CD4-positive, alpha-beta T cell (primary cell): ENCODE data around the gene HMSD. TPM values are rescaled to one million over a fixed set of nuclear protein-coding genes. Genes with fewer than 3 reads are reported as not detected.
A peak's percentile ranks its signal among the peaks of the same experiment; 100 is the strongest.

Experiments used
- ATAC-seq: fragments of 200-7000 bp; cut with Tn5 transposase; one replicate; pipeline ENCODE4 v1.10.0; 2022; ENCODE audit warnings: mild to moderate bottlenecking; ENCODE audit not compliant: poor library complexity
- CTCF ChIA-PET: fragments of 350-600 bp; sonication (Branson Sonifier 250); formaldehyde crosslinking; loops from one replicate; lab custom pipeline; 2021; ENCODE audit warnings: antibody characterized with exemption, inconsistent platforms; lab: Charles Lee
- POLR2A ChIA-PET: fragments of 350-600 bp; sonication (Branson Sonifier 250); formaldehyde crosslinking; loops from one replicate; lab custom pipeline; 2021; ENCODE audit warnings: antibody characterized with exemption, inconsistent platforms; lab: Charles Lee
- DNase-seq, 14 experiments: peaks; one replicate each; pipeline ENCODE4 v3.0.0-alpha.2; 2013 to 2020; ENCODE audit warnings: mixed read lengths in 2 of 14
- H3K27ac ChIP-seq, 2 donors: one replicate each; pipeline versions ENCODE4 v1.5.1 to v1.7.0; 2013; ENCODE audit warnings: low read length in 2 of 2, low read depth in 1 of 2, mild to moderate bottlenecking in 1 of 2
- H3K27me3 ChIP-seq, 2 experiments: 1 replicate in 1 of 2; 2 replicates in 1 of 2; pipeline versions ENCODE4 v1.6.1 to v1.7.0; 2013; ENCODE audit warnings: low read length in 2 of 2, control low read depth in 1 of 2, mild to moderate bottlenecking in 1 of 2, moderate library complexity in 1 of 2; ENCODE audit not compliant: insufficient read depth in 2 of 2, control insufficient read depth in 1 of 2
- H3K36me3 ChIP-seq: one replicate; pipeline ENCODE4 v1.6.1; 2013; ENCODE audit warnings: low read length, control low read depth; ENCODE audit not compliant: insufficient read depth
- H3K4me1 ChIP-seq: one replicate; pipeline ENCODE4 v1.6.1; 2013; ENCODE audit warnings: low read length, control low read depth; ENCODE audit not compliant: insufficient read depth
- H3K4me3 ChIP-seq: one replicate; pipeline ENCODE4 v1.5.1; 2013; ENCODE audit warnings: mild to moderate bottlenecking, low read length, moderate library complexity
- H3K9me3 ChIP-seq, 2 experiments: 1 replicate in 1 of 2; 2 replicates in 1 of 2; pipeline versions ENCODE4 v1.6.1 to v1.7.0; 2013; ENCODE audit warnings: low read length in 2 of 2, mild to moderate bottlenecking in 2 of 2, control low read depth in 1 of 2, moderate library complexity in 1 of 2; ENCODE audit not compliant: control insufficient read depth in 1 of 2, insufficient read depth in 1 of 2
- H3K27ac Mint-ChIP-seq: one replicate; pipeline ENCODE4 v1.8.0; 2020; ENCODE audit warnings: mixed read lengths
- H3K27me3 Mint-ChIP-seq: one replicate; pipeline ENCODE4 v1.8.0; 2021; ENCODE audit warnings: mixed read lengths
- H3K36me3 Mint-ChIP-seq: one replicate; pipeline ENCODE4 v1.8.0; 2021; ENCODE audit warnings: low read depth, mixed read lengths
- H3K4me1 Mint-ChIP-seq: one replicate; pipeline ENCODE4 v1.8.0; 2021; ENCODE audit warnings: low read depth, mixed read lengths
- H3K4me3 Mint-ChIP-seq: one replicate; pipeline ENCODE4 v1.8.0; 2020; ENCODE audit warnings: mild to moderate bottlenecking, mixed read lengths
- H3K9me3 Mint-ChIP-seq: one replicate; pipeline ENCODE4 v1.8.0; 2020; ENCODE audit warnings: mixed read lengths
- CTCF ChIP-seq: fragments of 200-600 bp; IDR thresholded peaks from one replicate; pipeline ENCODE4 v1.8.0; 2022; ENCODE audit warnings: antibody characterized with exemption, mild to moderate bottlenecking
- intact Hi-C, 2 experiments: fragments of 100-400 bp; cut with DNase I in 1 of 2; cut with micrococcal nuclease in 1 of 2; formaldehyde crosslinking; loops; one replicate each; pipeline versions ENCODE4 v1.15.1 to v1.9.0; 2023 to 2025; cut with DNase I, micrococcal nuclease
- total RNA-seq, 174 experiments: library from RNA in 2 of 174; stranded (reverse) in 2 of 174; gene quantifications; one replicate each; pipeline ENCODE4 v1.2.3 and lab custom pipeline; 2021 to 2026

HMSD gene
- total RNA-seq, 2 experiments from 2014 or later = not detected

GRCh38 chr18:63994783-63995399, 45.8 kb downstream of the HMSD start:
- Mint-ChIP-seq H3K4me3 (no peak overlapping the region), H3K9me3 (peaks cover 13% of the 10 kb centered on the region), H3K36me3 (peaks cover 4% of the 10 kb centered on the region), H3K27ac (no peak overlapping the region), H3K27me3 (peaks cover 10% of the 10 kb centered on the region), H3K4me1 (peaks cover 4% of the 10 kb centered on the region)
- CTCF ChIA-PET = no interaction called here
- Histone ChIP-seq H3K9me3 (peaks cover 0 to 13% of the 10 kb centered on the region in 2 experiments), H3K36me3 (no peaks in the 10 kb centered on the region), H3K4me3 (no peak overlapping the region), H3K27ac (no peak overlapping the region), H3K27me3 (no peaks in the 10 kb centered on the region), H3K4me1 (no peaks in the 10 kb centered on the region)
- POLR2A ChIA-PET = no interaction called here
- ATAC-seq (no peak), DNase-seq (peak in 12 of 14 experiments; percentile 6 to 61 (median 28))
- intact Hi-C loops = loop anchor here in 1 of 2 experiments (2.0 kb wide), 1 partner anchor 32 kb away; no protein-coding TSS in a partner anchor
- TF ChIP-seq CTCF = peak; percentile 80

DNA sequence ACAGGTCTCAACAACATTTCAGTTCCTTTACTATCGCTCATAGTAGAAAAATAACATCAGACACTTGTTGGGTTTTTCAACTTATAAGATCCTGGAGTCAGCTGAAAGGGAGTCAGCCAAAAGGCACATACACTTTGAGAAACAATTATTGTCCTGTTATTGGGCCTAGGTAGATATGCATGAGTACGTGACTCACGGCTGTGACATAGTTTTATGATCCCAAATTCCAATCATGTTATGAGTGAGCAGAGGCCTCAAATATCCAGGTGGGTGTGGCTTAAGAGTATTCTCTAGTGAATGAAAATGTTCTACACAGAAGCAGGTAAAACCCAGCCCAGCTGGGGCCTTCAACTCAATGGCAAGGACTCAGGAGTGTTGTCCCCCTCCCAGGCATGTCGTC, 47.9 kb downstream of the HMSD start:
- H3K36me3 Mint-ChIP-seq = peaks cover 4% of the 10 kb centered on the region
- H3K27me3 ChIP-seq = peaks cover 0 to 5% of the 10 kb centered on the region in 2 experiments
- peaks cover 13% of the 10 kb centered on the region for H3K9me3 Mint-ChIP-seq
- peaks cover 23% of the 10 kb centered on the region for H3K27me3 Mint-ChIP-seq
- no peak for TF ChIP-seq CTCF
- no peak overlapping the region for H3K4me3 ChIP-seq
- ChIA-PET CTCF (no interaction called here), POLR2A (no interaction called here)
- H3K4me1 Mint-ChIP-seq = peaks cover 4% of the 10 kb centered on the region
- ATAC-seq (no peak), DNase-seq (no peak)
- H3K27ac ChIP-seq = no peak overlapping the region
- H3K36me3 ChIP-seq = no peaks in the 10 kb centered on the region
- H3K4me3 Mint-ChIP-seq = no peak overlapping the region
- intact Hi-C loops = no loop called here
- H3K9me3 ChIP-seq = peaks cover 5 to 13% of the 10 kb centered on the region in 2 experiments
- H3K27ac Mint-ChIP-seq = no peak overlapping the region
- no peaks in the 10 kb centered on the region for H3K4me1 ChIP-seq

DNA sequence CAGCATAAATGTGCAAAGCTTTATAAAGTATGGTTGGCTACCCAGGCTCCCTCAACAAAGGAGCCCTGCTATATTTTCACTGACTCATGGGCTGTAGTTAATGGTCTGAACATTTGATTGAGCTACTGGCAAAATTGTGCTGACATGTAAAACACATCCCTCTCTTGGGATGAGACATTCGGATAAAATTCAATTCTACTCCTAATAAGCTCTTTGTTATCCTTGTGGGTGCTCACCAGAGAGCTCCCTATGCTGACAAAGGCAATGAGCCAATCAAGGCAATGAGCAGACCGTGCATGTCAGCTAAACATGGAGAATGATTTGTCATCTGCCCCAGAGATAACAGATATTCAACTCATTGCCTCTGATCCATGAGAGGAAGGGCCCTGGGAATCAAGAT, 48.5 kb downstream of the HMSD start:
- no peak overlapping the region for H3K27ac Mint-ChIP-seq
- H3K27me3 Mint-ChIP-seq = peaks cover 26% of the 10 kb centered on the region
- no peaks in the 10 kb centered on the region for H3K36me3 ChIP-seq
- H3K9me3 Mint-ChIP-seq = peaks cover 13% of the 10 kb centered on the region
- no peak overlapping the region for H3K4me3 Mint-ChIP-seq
- H3K9me3 ChIP-seq = peaks cover 10 to 13% of the 10 kb centered on the region in 2 experiments
- H3K36me3 Mint-ChIP-seq = peaks cover 4% of the 10 kb centered on the region
- no peaks in the 10 kb centered on the region for H3K4me1 ChIP-seq
- peaks cover 0 to 7% of the 10 kb centered on the region in 2 experiments for H3K27me3 ChIP-seq
- CTCF ChIA-PET = no interaction called here
- no peak for TF ChIP-seq CTCF
- intact Hi-C loops = no loop called here
- H3K4me3 ChIP-seq = no peak overlapping the region
- DNase-seq (no peak), ATAC-seq (no peak)
- H3K27ac ChIP-seq = no peak overlapping the region
- H3K4me1 Mint-ChIP-seq = peaks cover 4% of the 10 kb centered on the region
- POLR2A ChIA-PET = no interaction called here
